Esophagus squamous epithelium (tissue), 4 donors: ENCODE results near the gene KRTAP10-8.
"Not testable (repeated sequence)": the region's sequence is repeated elsewhere in the genome, so short reads cannot be mapped to it uniquely, and the experiment has no call there.

Source experiments
- POLR2A ChIP-seq, 4 donors: fragments of 450-650 bp; IDR thresholded peaks; one replicate each; pipeline ENCODE4 v1.6.1; 2017; ENCODE audit warnings: antibody characterized with exemption in 4 of 4, mild to moderate bottlenecking in 4 of 4, moderate library complexity in 3 of 4
- TF ChIP-seq, protein P1 (sequence below), 6 experiments: fragments of 450-650 bp in 4 of 6; fragments of 200-600 bp in 2 of 6; sonication (generic) in 2 of 6; IDR thresholded peaks; one replicate each; pipeline ENCODE4 v1.5.1; 2016 to 2019; ENCODE audit warnings: antibody characterized with exemption in 6 of 6, mild to moderate bottlenecking in 4 of 6, moderate library complexity in 4 of 6

DNA sequence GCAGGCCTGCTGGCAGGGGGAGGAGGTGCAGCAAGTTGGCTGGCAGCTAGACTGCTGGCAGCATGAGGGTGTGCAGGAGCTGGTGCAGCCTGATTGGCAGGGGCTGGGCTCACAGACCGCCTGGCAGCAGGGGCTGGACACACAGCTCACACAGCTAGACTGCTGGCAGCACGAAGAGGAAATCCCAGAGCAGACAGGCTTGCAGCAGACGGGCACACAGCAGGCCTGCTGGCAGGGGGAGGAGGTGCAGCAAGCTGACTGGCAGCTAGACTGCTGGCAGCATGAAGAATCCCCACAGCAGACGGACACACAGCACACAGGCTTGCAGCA is 20.1 kb upstream of the KRTAP10-8 start:
- TF ChIP-seq, protein P1, sequence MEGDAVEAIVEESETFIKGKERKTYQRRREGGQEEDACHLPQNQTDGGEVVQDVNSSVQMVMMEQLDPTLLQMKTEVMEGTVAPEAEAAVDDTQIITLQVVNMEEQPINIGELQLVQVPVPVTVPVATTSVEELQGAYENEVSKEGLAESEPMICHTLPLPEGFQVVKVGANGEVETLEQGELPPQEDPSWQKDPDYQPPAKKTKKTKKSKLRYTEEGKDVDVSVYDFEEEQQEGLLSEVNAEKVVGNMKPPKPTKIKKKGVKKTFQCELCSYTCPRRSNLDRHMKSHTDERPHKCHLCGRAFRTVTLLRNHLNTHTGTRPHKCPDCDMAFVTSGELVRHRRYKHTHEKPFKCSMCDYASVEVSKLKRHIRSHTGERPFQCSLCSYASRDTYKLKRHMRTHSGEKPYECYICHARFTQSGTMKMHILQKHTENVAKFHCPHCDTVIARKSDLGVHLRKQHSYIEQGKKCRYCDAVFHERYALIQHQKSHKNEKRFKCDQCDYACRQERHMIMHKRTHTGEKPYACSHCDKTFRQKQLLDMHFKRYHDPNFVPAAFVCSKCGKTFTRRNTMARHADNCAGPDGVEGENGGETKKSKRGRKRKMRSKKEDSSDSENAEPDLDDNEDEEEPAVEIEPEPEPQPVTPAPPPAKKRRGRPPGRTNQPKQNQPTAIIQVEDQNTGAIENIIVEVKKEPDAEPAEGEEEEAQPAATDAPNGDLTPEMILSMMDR (IDR thresholded peaks at IDR 0.05) = not testable (repeated sequence)
- TF ChIP-seq POLR2A (IDR thresholded peaks at IDR 0.05) = not testable (repeated sequence)
